ENCODE results near the gene TBC1D17.

TBC1D17 gene

GRCh38 chr19:49895566-49896297 is 18.2 kb downstream of the TBC1D17 start:
- no peak for DNase-seq

GRCh38 chr19:49896863-49897621 is 19.5 kb downstream of the TBC1D17 start, which contains the start of gene IL4I1:
TSS of gene IL4I1 (minus strand) at chr19:49896887. CDS start at chr19:49896160, 727 bp downstream.
- DNase-seq: peak; percentile 95

GRCh38 chr19:49904136-49904535 is 26.6 kb downstream of the TBC1D17 start:
- DNase-seq: peak; percentile 82

GRCh38 chr19:49906879-49907564 is 29.5 kb downstream of the TBC1D17 start:
- no peak for DNase-seq

GRCh38 chr19:49907745-49908446 is 30.4 kb downstream of the TBC1D17 start:
- DNase-seq: no peak

- no peak for DNase-seq
Observed at GRCh38 chr19:49908480-49909420, 31.2 kb downstream of the TBC1D17 start.

GRCh38 chr19:49910179-49910578 is 32.7 kb downstream of the TBC1D17 start:
- DNase-seq: no peak

- DNase-seq: peak; percentile 94
Observed at GRCh38 chr19:49911381-49912145, 34.1 kb downstream of the TBC1D17 start.

- no peak for DNase-seq
Observed at GRCh38 chr19:49912965-49913685, 35.6 kb downstream of the TBC1D17 start.

- no peak for DNase-seq
Observed at GRCh38 chr19:49913720-49914119, 36.2 kb downstream of the TBC1D17 start.

GRCh38 chr19:49915271-49915670 is 37.8 kb downstream of the TBC1D17 start:
- no peak for DNase-seq

- DNase-seq: peak; percentile 90
Observed at GRCh38 chr19:49916839-49917733, 39.6 kb downstream of the TBC1D17 start.

GRCh38 chr19:49918089-49918488 is 40.6 kb downstream of the TBC1D17 start:
- no peak for DNase-seq

- no peak for DNase-seq
Observed at GRCh38 chr19:49920624-49921363, 43.3 kb downstream of the TBC1D17 start.

GRCh38 chr19:49921871-49922795 is 44.6 kb downstream of the TBC1D17 start:
- peak; percentile 78 for DNase-seq

GRCh38 chr19:49923055-49924003 is 45.8 kb downstream of the TBC1D17 start:
- DNase-seq: peak; percentile 81
